Measurements from ENCODE around the gene TXLNB. TPM values are rescaled to one million over a fixed set of nuclear protein-coding genes. Genes with fewer than 3 reads are reported as not detected.

Gene TXLNB
- total and polyA plus RNA-seq, 2 of the 4 experiments (the other 2 are of a cell fraction): under 0.01 to 0.05 TPM

- no peak overlapping the region for H2AK9ac ChIP-seq (replicated peaks; ENCODE audit: low read depth, low read length, poor library complexity)
- DNase-seq: no peak
- no peak overlapping the region for H2BK5ac ChIP-seq (ENCODE audit: low read depth, low read length, poor library complexity, severe bottlenecking)
- H3K14ac ChIP-seq (replicated peaks; ENCODE audit: low read depth, low read length): no peak overlapping the region
- no peak overlapping the region for H2AFZ ChIP-seq (replicated peaks; ENCODE audit: low read length, poor library complexity)
- H2AK5ac ChIP-seq (ENCODE audit: low read depth, low read length): no peak overlapping the region
- no peak overlapping the region for H3K4ac ChIP-seq (ENCODE audit: low read depth, low read length)
- BruUV-seq (replicated peaks): no TSS peak
- H4K8ac ChIP-seq (ENCODE audit: low read depth in 2 of 2, low read length in 2 of 2): no peak overlapping the region
- no peak overlapping the region for H3K18ac ChIP-seq (ENCODE audit: low read depth, low read length)
- 0 out of 2 replicates have a peak, but pooled peaks cover 2% of the 10 kb centered on the region for H3K4me1 ChIP-seq (ENCODE audit: control insufficient read depth, insufficient read depth, low read length)
- H3K23ac ChIP-seq (ENCODE audit: low read depth, low read length): no peak overlapping the region
- no peak overlapping the region for H3K27ac ChIP-seq (ENCODE audit: insufficient read depth, low read length)
- no peak overlapping the region for H4K91ac ChIP-seq (ENCODE audit: insufficient read depth, low read depth, low read length)
- H4K5ac ChIP-seq (ENCODE audit: low read depth, low read length): no peak overlapping the region
- ChIA-PET CTCF (interaction anchor here (0.6 kb wide), 1 partner anchor 63 kb away, joined by 3 read pairs; no protein-coding TSS in a partner anchor), POLR2A (ENCODE audit: unreplicated experiment) (no interaction called here)
- no peaks in the 10 kb centered on the region for H3K9me3 ChIP-seq (ENCODE audit: control insufficient read depth, insufficient read depth, low read length)
- intact Hi-C loops (cut with micrococcal nuclease) (no loop called here), in situ Hi-C loops (cut with MboI; ENCODE audit: low sequenced_read_pairs) (no loop called here), dilution Hi-C loops (cut with HindIII; ENCODE audit: low sequenced_read_pairs, unreplicated experiment) (no loop called here)
- H3K56ac ChIP-seq (ENCODE audit: extremely low read depth, insufficient read depth, low read length): no peak overlapping the region
- no peak overlapping the region for H2BK120ac ChIP-seq (ENCODE audit: low read depth, low read length)
- H2BK15ac ChIP-seq (ENCODE audit: low read depth, low read length): no peak overlapping the region
- H2BK20ac ChIP-seq (ENCODE audit: low read depth, low read length): no peak overlapping the region
- no peaks in the 10 kb centered on the region for H3K27me3 ChIP-seq (ENCODE audit: control insufficient read depth, insufficient read depth, low read length)
- H3K36me3 ChIP-seq (ENCODE audit: control insufficient read depth, insufficient read depth, low read length): no peaks in the 10 kb centered on the region
- no peak overlapping the region for H3K9ac ChIP-seq (ENCODE audit: low read depth, low read length)
- ATAC-seq (ENCODE audit: low read depth): no peak
- no peak for TF ChIP-seq MAZ (IDR thresholded peaks at IDR 0.05; ENCODE audit: borderline replicate concordance, low read depth, low read length)
- no peak for TF ChIP-seq POLR2A (IDR thresholded peaks at IDR 0.05; ENCODE audit: low read depth, low read length)
- TF ChIP-seq MAFK (IDR thresholded peaks at IDR 0.05; ENCODE audit: low read depth, low read length): no peak
- TF ChIP-seq BHLHE40 (IDR thresholded peaks at IDR 0.05; ENCODE audit: low read depth, low read length): no peak
- TF ChIP-seq CTCF (conservative IDR thresholded peaks at IDR 0.05; ENCODE audit: low read depth, low read length): no peak
- H3K9me1 ChIP-seq (ENCODE audit: insufficient read depth, low read length): peaks cover 3% of the 10 kb centered on the region; the same call in 1 of the 2 replicates
- H3K79me1 ChIP-seq (ENCODE audit: low read depth in 1 of 2, low read length in 2 of 2): no peaks in the 10 kb centered on the region
- no peaks in the 10 kb centered on the region for H4K20me1 ChIP-seq (ENCODE audit: insufficient read depth, low read length)
- WGBS, 2 experiments (ENCODE audit: extremely low coverage in 2 of 2, insufficient read length in 1 of 2): no CpG with 5 or more reads among the region's 7 CpGs
- no peak overlapping the region for H3K4me2 ChIP-seq (ENCODE audit: low read depth, low read length)
- no peak overlapping the region for H3K4me3 ChIP-seq (ENCODE audit: insufficient read depth, low read depth, low read length)
These were observed 21.4 kb upstream of the TXLNB start for GRCh38 chr6:139313229-139313628.
